ENCODE results near the gene TUBGCP5.
"Not testable (repeated sequence)": the region's sequence is repeated elsewhere in the genome, so short reads cannot be mapped to it uniquely, and the experiment has no call there.

Gene TUBGCP5

GRCh38 chr15:23039143-23039916 is at the start of gene TUBGCP5:
TSS of gene TUBGCP5 (minus strand) at chr15:23039569. CDS start at chr15:23039543, 26 bp downstream.
- DNase-seq = peak; percentile 99

GRCh38 chr15:23083115-23083514 is 43.7 kb upstream of the TUBGCP5 start:
- no peak for DNase-seq

DNA sequence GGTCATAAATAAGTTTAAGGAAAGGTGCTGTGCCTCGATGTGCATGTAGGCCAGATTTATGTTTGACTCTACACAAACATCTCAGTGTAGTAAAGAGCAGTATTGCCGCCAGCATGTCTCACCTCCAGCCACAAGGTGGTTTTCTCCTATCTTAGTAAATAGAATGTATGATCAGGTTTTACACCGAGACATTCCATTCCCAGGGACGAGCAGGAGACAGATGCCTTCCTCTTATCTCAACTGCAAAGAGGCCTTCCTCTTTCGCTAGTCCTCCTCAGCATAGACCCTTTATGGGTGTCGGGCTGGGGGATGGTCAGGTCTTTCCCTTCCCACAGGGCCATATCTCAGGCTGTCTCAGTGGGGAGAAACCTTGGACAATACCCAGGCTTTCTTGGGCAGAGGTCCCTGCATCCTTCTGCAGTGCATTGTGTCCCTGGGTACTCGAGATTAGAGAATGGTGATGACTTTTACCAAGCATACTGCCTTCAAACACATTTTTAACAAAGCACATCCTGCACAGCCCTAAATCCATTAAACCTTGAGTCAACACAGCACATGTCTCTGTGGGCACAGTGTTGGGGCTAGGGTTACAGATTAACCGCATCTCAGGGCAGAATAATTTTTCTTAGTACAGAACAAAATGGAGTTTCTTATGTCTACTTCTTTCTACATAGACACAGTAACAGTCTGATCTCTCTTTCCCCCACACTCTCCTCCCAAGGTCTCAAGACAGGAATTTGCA is 42.8 kb upstream of the TUBGCP5 start:
- DNase-seq = not testable (repeated sequence)

- DNase-seq = no peak
These were observed 41.9 kb upstream of the TUBGCP5 start for GRCh38 chr15:23081271-23081670.

DNA sequence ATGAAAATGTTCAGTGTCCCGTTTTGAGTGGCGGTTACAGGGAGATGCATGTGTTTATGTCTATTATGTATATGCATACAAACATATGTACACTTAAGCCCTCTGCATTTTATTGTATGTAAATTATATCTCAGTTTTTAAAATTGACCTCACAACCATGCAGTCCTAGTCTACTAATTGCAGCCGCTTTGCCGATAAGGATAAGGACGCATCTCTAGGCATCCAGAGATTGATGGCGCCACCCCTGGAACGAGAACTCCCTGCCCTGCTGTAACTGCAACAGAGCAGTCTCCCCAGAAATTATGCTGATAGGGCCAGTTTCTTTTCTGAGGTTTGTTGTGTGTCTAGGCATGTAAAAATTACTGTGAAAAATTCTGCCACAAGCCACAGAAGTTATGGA is 40.4 kb upstream of the TUBGCP5 start:
- DNase-seq = no peak

DNA sequence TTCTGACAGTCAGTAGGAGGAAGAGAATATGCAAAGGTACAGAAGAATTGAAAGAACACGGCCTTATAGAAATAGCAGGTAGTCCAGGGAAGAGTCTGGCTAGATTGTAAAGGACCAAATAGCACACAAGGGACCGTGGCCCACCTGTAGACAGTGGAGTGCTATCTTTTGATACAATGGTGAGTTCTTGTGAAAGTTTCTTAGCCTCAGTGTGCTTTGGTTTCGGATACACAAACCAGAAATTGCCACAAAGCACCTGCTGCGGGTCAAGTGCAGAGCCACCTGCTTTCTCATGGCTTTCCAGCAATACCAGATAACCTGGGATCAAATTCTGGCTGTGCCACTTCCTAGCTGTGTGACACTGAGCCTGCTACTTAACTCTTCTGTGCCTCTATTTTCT is 36.6 kb upstream of the TUBGCP5 start:
- no peak for DNase-seq

DNA sequence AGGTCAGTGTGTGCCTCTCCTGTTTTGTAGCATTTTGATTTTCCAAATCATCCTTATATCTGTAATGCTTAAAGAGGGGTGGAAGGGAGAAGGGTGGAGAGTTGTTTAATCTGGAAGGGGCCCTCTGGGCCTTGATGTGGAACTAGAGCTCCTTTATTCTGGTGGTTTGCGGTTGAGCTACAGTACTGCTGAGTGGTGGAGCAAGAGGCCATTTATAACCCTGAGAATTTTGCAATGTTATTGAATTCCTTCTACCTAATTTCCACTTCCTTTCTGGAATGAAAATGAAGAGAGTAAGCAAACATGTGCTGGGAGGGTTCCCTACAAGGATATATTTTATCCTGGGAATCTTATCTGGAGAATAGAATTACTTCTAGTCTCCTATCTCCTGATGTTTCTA is 35.3 kb upstream of the TUBGCP5 start:
- DNase-seq = no peak

DNA sequence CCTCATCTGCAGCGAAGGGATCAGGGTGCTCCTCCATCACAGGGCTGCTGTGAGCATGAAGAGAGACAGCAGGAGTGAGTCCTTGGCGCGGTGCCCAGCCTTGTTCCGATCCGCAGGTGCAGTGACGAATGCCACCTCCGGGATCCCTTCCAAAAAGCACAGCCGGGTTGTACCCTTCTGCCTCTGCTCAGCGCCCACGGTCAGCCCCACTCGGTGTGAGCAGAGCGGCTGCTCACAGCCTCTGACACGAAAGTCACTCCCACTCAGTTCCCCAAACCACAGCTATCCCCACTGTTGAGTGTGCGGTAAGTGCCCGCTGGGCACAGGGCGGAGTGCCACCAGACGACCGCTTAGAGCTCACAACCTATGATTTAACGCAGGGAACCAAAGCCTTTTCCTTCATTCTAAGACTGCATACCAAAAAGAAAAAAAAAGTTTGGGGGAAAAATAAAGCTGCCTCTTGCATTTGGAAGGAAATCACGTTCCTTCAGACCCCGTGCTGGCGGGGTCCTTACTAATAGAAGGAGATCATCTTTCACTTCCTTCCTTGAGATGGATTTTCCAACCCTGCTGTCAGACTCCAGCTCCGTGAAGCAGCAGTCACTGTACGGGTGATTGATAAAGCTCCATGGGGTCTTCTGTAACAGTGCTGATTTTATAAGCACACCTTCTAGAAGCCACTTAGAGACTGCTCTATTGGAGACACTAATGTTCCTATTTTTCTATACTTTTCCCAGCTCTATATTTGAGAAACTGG is 34.7 kb upstream of the TUBGCP5 start:
- DNase-seq = no peak

DNA sequence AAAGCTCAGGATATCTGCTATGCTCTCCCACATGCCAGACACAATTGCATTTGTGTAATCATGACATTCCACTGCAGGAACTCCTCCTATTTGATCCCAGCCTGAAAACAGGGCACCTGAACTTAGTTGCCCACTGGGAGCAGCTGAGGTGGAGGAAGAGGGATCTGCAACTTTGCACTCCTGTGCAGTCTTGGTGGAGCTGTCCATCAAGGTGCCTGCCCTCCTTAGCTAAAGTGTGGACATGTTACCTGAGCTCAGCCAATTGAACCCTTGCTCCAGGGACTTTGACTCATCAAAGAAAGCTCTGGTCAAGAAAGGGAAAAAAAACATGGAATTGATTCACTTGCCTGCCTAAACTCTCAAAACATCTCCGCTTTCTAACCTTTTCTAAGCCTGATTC is 33.3 kb upstream of the TUBGCP5 start:
- no peak for DNase-seq

DNA sequence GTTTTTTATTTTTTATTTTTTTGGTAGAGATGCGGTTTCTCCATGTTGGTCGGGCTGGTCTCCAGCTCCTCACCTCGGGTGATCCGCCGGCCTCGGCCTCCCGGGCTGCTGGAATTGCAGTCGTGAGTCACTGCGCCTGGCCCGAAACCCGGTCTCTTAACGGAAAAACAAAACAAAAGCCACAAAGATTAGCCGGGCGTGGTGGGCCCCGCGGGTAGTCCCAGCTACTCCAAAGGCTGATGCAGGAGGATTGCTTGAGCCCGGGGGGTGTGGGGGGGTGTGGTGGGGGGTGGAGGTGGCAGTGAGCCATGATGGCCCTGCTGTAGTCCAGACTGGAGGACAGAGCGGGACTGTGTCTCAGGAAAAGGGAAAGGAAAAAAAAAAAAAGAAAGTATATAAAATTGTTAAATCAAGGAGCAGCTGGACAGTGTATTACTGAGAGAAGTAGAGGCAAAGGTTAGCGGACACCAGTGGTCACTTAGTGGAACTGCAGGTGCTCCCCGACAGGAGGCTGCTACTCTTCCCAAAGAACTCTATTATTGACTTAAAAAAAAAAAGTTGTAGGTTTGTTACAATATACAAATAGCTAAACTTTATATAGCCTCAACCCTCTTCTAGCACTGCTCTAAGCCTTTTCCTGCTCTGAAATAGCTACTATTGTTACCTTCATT is 30.3 kb upstream of the TUBGCP5 start:
- no peak for DNase-seq

- no peak for DNase-seq
These were observed 28.0 kb upstream of the TUBGCP5 start for GRCh38 chr15:23067416-23067815.

- no peak for DNase-seq
These were observed 26.5 kb upstream of the TUBGCP5 start for GRCh38 chr15:23065836-23066235.

DNA sequence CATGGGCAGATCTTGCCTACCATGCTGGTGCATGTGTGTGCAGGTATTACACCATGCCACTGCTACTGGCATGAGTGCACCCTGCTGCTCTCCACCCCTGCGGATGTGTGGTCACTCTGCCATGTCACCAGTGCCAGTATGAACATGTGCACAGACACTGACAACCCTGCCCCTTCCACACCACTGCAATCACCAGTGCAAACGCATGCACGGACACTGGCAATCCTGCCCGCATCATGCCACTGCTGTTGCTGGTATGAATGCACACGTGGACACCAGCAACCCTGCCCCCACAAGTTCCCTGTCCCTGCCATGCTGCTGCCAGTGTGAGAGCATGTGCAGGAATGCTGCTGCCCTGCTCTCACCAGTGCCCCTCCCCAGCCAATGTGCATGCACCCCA is 24.8 kb upstream of the TUBGCP5 start:
- no peak for DNase-seq

GRCh38 chr15:23057707-23058106 is 18.3 kb upstream of the TUBGCP5 start:
- no peak for DNase-seq

DNA sequence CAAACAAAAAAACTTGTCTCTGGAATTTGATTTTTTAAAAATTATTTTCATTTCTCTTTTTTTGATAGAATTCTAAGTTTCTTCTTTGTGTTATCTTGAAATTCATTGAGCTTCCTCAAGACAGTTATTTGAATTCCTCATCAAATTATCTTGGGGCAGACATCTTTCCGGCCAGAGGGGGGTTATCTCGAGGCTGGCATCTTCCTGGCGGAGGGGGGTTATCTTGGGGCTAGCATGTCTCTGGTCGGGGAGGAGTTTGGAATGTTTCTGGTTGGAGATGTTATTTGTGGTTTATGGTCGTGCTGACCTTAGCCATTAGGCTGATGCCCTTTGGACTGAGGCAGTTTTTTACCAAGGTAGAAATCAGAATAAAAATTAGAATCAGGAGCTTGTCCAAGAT is 15.9 kb upstream of the TUBGCP5 start:
- no peak for DNase-seq

DNA sequence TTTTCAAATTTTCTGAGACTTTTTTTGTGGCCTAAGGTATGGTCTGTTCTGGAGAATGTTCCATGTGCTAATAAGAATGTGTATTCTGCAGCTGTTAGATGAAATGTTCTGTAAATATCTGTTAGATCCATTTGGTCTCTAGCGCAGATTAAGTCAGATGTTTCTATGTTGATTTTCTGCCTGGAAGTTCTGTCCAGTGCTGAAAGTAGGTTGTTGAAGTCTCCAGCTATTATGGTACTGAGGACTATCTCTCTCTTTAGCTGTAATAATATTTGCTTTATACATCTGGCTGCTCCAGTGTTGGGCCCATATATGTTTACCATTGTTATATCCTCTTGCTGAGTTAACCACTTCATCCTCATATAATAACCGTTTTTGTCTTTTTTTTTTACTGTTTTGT is 13.2 kb upstream of the TUBGCP5 start:
- DNase-seq = no peak

DNA sequence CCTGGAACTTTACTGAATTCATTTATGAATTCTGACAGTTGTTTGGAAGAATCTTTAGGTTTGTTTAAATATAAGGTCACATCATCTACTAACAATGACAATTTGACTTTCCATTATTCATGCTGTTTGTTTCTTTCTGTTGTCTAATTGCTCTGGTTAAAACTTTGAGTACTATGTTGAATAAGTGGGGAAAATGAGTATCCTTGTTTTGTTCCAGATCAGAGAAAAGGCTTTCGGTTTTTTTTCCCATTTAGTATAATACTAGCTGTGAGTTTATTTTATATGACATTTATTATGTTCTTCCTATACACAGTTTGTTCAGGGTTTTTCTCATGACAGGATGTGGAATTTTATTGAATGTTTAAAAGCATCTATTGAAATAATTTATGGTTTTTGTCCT is 11.3 kb upstream of the TUBGCP5 start:
- DNase-seq = no peak

- no peak for DNase-seq
These were observed 10.7 kb upstream of the TUBGCP5 start for GRCh38 chr15:23049984-23050628.

DNA sequence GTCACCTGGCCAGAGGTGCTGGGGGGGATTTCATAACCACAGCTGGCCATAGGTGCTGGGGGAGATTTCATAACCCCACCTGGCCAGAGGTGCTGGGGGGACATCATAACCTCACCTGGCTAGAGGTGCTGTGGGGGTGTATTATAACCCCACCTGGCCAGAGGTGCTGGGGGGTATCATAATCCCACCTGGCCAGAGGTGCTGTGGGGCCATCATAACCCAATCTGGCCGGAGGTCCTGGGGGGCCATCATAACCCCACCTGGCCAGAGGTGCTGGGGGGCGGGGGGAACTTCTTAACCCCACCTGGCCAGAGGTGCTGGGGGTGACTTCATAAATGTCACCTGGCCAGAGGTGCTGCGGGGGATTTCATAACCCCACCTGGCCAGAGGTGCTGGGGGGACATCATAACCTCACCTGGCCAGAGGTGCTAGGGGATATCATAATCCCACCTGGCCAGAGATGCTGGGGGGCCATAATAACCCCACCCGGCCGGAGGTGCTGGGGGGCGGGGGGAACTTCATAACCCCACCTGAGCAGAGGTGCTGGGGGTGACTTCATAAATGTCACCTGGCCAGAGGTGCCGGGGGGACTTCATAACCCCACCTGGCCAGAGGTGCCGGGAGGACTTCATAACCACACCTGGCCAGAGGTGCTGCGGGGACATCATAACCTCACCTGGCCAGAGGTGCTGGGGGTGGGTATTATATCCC is 9.4 kb upstream of the TUBGCP5 start:
- DNase-seq = not testable (repeated sequence)

DNA sequence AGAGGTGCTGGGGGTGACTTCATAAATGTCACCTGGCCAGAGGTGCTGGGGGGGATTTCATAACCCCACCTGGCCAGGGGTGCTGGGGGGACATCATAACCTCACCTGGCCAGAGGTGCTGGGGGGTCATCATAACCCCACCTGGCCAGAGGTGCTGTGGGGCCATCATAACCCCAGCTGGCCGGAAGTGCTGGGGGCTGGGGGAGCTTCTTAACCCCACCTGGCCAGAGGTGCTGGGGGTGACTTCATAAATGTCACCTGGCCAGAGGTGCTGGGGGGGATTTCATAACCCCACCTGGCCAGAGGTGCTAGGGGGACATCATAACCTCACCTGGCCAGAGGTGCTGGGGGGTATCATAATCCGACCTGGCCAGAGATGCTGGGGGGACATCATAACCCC is 4.6 kb upstream of the TUBGCP5 start:
- not testable (repeated sequence) for DNase-seq

DNA sequence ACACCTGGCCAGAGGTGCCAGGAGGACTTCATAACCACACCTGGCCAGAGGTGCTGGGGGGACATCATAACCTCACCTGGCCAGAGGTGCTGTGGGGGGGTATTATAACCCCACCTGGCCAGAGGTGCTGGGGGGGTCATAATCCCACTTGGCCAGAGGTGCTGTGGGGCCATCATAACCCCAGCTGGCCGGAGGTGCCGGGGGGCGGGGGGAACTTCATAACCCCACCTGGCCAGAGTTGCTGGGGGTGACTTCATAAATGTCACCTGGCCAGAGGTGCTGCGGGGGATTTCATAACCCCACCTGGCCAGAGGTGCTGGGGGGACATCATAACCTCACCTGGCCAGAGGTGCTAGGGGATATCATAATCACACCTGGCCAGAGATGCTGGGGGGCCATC is 4.2 kb upstream of the TUBGCP5 start:
- DNase-seq = not testable (repeated sequence)

GRCh38 chr15:23041736-23042135 is 2.4 kb upstream of the TUBGCP5 start:
- DNase-seq = not testable (repeated sequence)
